Heart left ventricle (tissue), 13 donors: ENCODE results near the gene FAM76B.

ENCODE experiments used
- CTCF ChIP-seq, 12 donors: fragments of 200-600 bp; sonication (generic) in 4 of 12; IDR thresholded peaks; one replicate each; pipeline versions ENCODE4 v1.5.0 to v1.8.0; 2018 to 2022; ENCODE audit warnings: antibody characterized with exemption in 12 of 12, mild to moderate bottlenecking in 5 of 12
- POLR2A ChIP-seq, 2 donors: fragments of 450-650 bp; IDR thresholded peaks; one replicate each; pipeline ENCODE4 v1.6.1; 2017; ENCODE audit warnings: antibody characterized with exemption in 2 of 2, mild to moderate bottlenecking in 2 of 2, moderate library complexity in 2 of 2
- donor health status: ischemic (EF 13 %, LVEDD 7.1; RV severe dilation, severe dysfunction).
- donor health status: DM: no; HTN: yes; CAD: no.
- donor health status: DM: no; HTN: no; CAD: no.
- donor health status: ischemic (EF 25% LVEDD 6.9; RV normal size, moderate dysfunction).
- donor health status: ischemic (EF 25% LVEDD 5.7; RV mildly dilated, moderate dysfunction).
- donor health status: ischemic (EF 35%, LVEDD 5.7; RV mildly dilated, moderate dysfunction).
- donor health status: nonischemic (EF 11% LVEDD 7.7; RV severe dilation, severe dysfunction).
- donor health status: DM: yes; HTN: yes; CAD: no.
- donor health status: PGD.
- donor health status: ischemic (EF 29% LVEDD 5.4; RV normal size, mild dysfunction).
- donor health status: nonischemic (EF 23%, LVEDD 6.1; RV moderate dilation, normal function).

GRCh38 chr11:95816037-95816436, 26.5 kb upstream of the FAM76B start:
- TF ChIP-seq CTCF (IDR thresholded peaks at IDR 0.05) = no peak
- no peak for TF ChIP-seq POLR2A (IDR thresholded peaks at IDR 0.05)
